Measurements from ENCODE around the gene NKIRAS2.

Gene NKIRAS2

GRCh38 chr17:42026857-42027589, 7.1 kb downstream of the NKIRAS2 start:
- H2AFZ ChIP-seq (ENCODE audit: low read length): no peak overlapping the region
- no peak overlapping the region for H3K4me3 ChIP-seq (ENCODE audit: low read length, poor library complexity, severe bottlenecking)
- no peaks in the 10 kb centered on the region for H3K9me2 ChIP-seq (replicated peaks; ENCODE audit: low read depth, low read length)
- peaks cover 6% of the 10 kb centered on the region; the same call in 1 of the 2 replicates for H3K36me3 ChIP-seq (ENCODE audit: insufficient read depth, low read length)
- H3K27me3 ChIP-seq (ENCODE audit: insufficient read depth, low read length, poor library complexity, severe bottlenecking): no peaks in the 10 kb centered on the region
- peaks cover 3% of the 10 kb centered on the region; the same call in 1 of the 2 replicates for H3K79me2 ChIP-seq (ENCODE audit: insufficient read depth, low read length)
- H3F3A ChIP-seq (ENCODE audit: low read depth): no peaks in the 10 kb centered on the region
- no peaks in the 10 kb centered on the region for H4K20me1 ChIP-seq (ENCODE audit: insufficient read depth, low read length, poor library complexity, severe bottlenecking)
- H3K4me1 ChIP-seq (ENCODE audit: insufficient read depth, low read length, poor library complexity, severe bottlenecking): peaks cover 8% of the 10 kb centered on the region
- H3K4me2 ChIP-seq (ENCODE audit: low read depth, low read length, poor library complexity, severe bottlenecking): no peak overlapping the region
- TF ChIP-seq CTCF (conservative IDR thresholded peaks at IDR 0.05; ENCODE audit: low read length) (no peak), EZH2phosphoT487 (IDR thresholded peaks at IDR 0.05; ENCODE audit: borderline replicate concordance) (no peak)
- H3K9me3 ChIP-seq (ENCODE audit: insufficient read depth, low read depth, low read length): no peaks in the 10 kb centered on the region
- no peak overlapping the region for H3K9ac ChIP-seq (ENCODE audit: low read depth, low read length, poor library complexity, severe bottlenecking)

GRCh38 chr17:42027590-42027889, 7.7 kb downstream of the NKIRAS2 start:
- Histone ChIP-seq H3K4me2 (ENCODE audit: low read depth, low read length, poor library complexity, severe bottlenecking) (no peak overlapping the region), H3K9ac (ENCODE audit: low read depth, low read length, poor library complexity, severe bottlenecking) (no peak overlapping the region), H2AFZ (ENCODE audit: low read length) (no peak overlapping the region), H3K9me3 (ENCODE audit: insufficient read depth, low read depth, low read length) (no peaks in the 10 kb centered on the region), H4K20me1 (ENCODE audit: insufficient read depth, low read length, poor library complexity, severe bottlenecking) (no peaks in the 10 kb centered on the region), H3K9me2 (replicated peaks; ENCODE audit: low read depth, low read length) (no peaks in the 10 kb centered on the region), H3K4me1 (ENCODE audit: insufficient read depth, low read length, poor library complexity, severe bottlenecking) (peaks cover 8% of the 10 kb centered on the region), H3K79me2 (ENCODE audit: insufficient read depth, low read length) (no peaks in the 10 kb centered on the region), H3K27me3 (ENCODE audit: insufficient read depth, low read length, poor library complexity, severe bottlenecking) (no peaks in the 10 kb centered on the region), H3F3A (ENCODE audit: low read depth) (no peaks in the 10 kb centered on the region), H3K4me3 (ENCODE audit: low read length, poor library complexity, severe bottlenecking) (no peak overlapping the region), H3K36me3 (ENCODE audit: insufficient read depth, low read length) (peaks cover 6% of the 10 kb centered on the region; the same call in 1 of the 2 replicates)
- no peak for TF ChIP-seq CTCF (conservative IDR thresholded peaks at IDR 0.05; ENCODE audit: low read length)
- no peak for TF ChIP-seq EZH2phosphoT487 (IDR thresholded peaks at IDR 0.05; ENCODE audit: borderline replicate concordance)

GRCh38 chr17:42027961-42028790, 8.3 kb downstream of the NKIRAS2 start:
- TF ChIP-seq EZH2phosphoT487 (IDR thresholded peaks at IDR 0.05; ENCODE audit: borderline replicate concordance) (no peak), CTCF (conservative IDR thresholded peaks at IDR 0.05; ENCODE audit: low read length) (0 out of 2 replicates have a peak, but pooled peaks have one; percentile 31)
- H3K9me2 ChIP-seq (replicated peaks; ENCODE audit: low read depth, low read length): no peaks in the 10 kb centered on the region
- no peak overlapping the region for H3K4me2 ChIP-seq (ENCODE audit: low read depth, low read length, poor library complexity, severe bottlenecking)
- H3K9me3 ChIP-seq (ENCODE audit: insufficient read depth, low read depth, low read length): no peaks in the 10 kb centered on the region
- no peaks in the 10 kb centered on the region for H3K27me3 ChIP-seq (ENCODE audit: insufficient read depth, low read length, poor library complexity, severe bottlenecking)
- H3K4me1 ChIP-seq (ENCODE audit: insufficient read depth, low read length, poor library complexity, severe bottlenecking): peaks cover 8% of the 10 kb centered on the region
- no peak overlapping the region for H2AFZ ChIP-seq (ENCODE audit: low read length)
- no peaks in the 10 kb centered on the region for H3K79me2 ChIP-seq (ENCODE audit: insufficient read depth, low read length)
- no peak overlapping the region for H3K4me3 ChIP-seq (ENCODE audit: low read length, poor library complexity, severe bottlenecking)
- no peaks in the 10 kb centered on the region for H3F3A ChIP-seq (ENCODE audit: low read depth)
- no peaks in the 10 kb centered on the region for H4K20me1 ChIP-seq (ENCODE audit: insufficient read depth, low read length, poor library complexity, severe bottlenecking)
- no peak overlapping the region for H3K9ac ChIP-seq (ENCODE audit: low read depth, low read length, poor library complexity, severe bottlenecking)
- peaks cover 6% of the 10 kb centered on the region; the same call in 1 of the 2 replicates for H3K36me3 ChIP-seq (ENCODE audit: insufficient read depth, low read length)

Measured in Loucy (cell line).